ENCODE results near the gene HLA-DRB1. TPM values are rescaled to one million over a fixed set of nuclear protein-coding genes. Genes with fewer than 3 reads are reported as not detected.

HLA-DRB1 gene
- total RNA-seq, 1 experiment from 2014 or later = 1.4 TPM

GRCh38 chr6:32568561-32568960 is 21.1 kb downstream of the HLA-DRB1 start (continued):
- TF ChIP-seq TEAD4 (CRISPR knock-in tag; IDR thresholded peaks at IDR 0.05) = no peak
- no peak for TF ChIP-seq FOXP1 (CRISPR knock-in tag; IDR thresholded peaks at IDR 0.05; ENCODE audit: borderline replicate concordance)
- TF ChIP-seq CREB1 (CRISPR knock-in tag; IDR thresholded peaks at IDR 0.05) = no peak
- no peak for TF ChIP-seq OVOL2 (CRISPR knock-in tag; IDR thresholded peaks at IDR 0.05; ENCODE audit: borderline replicate concordance)
- TF ChIP-seq ZNF138 (CRISPR knock-in tag; conservative IDR thresholded peaks at IDR 0.05) = no peak

GRCh38 chr6:32566957-32567356 is 22.7 kb downstream of the HLA-DRB1 start:
- ATAC-seq = no peak
- no peaks in the 10 kb centered on the region for H3K36me3 Mint-ChIP-seq
- CTCF ChIA-PET = no interaction called here
- POLR2A ChIA-PET = no interaction called here
- H3K9me3 Mint-ChIP-seq = peaks cover 4% of the 10 kb centered on the region
- TF ChIP-seq STAT6 (CRISPR knock-in tag; conservative IDR thresholded peaks at IDR 0.05; ENCODE audit: low read depth) (no peak), TP53 (CRISPR knock-in tag; IDR thresholded peaks at IDR 0.05) (no peak), GTF2I (CRISPR knock-in tag; conservative IDR thresholded peaks at IDR 0.05) (no peak), PRDM15 (CRISPR knock-in tag; IDR thresholded peaks at IDR 0.05) (no peak), SMAD3 (CRISPR knock-in tag; IDR thresholded peaks at IDR 0.05; ENCODE audit: borderline replicate concordance) (no peak), KAT7 (CRISPR knock-in tag; IDR thresholded peaks at IDR 0.05; ENCODE audit: borderline replicate concordance) (no peak), ZNF396 (CRISPR knock-in tag; IDR thresholded peaks at IDR 0.05; ENCODE audit: borderline replicate concordance) (no peak), CREB1 (CRISPR knock-in tag; IDR thresholded peaks at IDR 0.05) (no peak), AR (CRISPR knock-in tag; IDR thresholded peaks at IDR 0.05) (no peak), CBFB (CRISPR knock-in tag; IDR thresholded peaks at IDR 0.05; ENCODE audit: low read depth) (no peak), TEAD1 (CRISPR knock-in tag; IDR thresholded peaks at IDR 0.05) (no peak), FOXP4 (CRISPR knock-in tag; IDR thresholded peaks at IDR 0.05) (no peak), ZNF423 (CRISPR knock-in tag; IDR thresholded peaks at IDR 0.05) (no peak), ZBTB43 (CRISPR knock-in tag; IDR thresholded peaks at IDR 0.05) (no peak), ERG (CRISPR knock-in tag; IDR thresholded peaks at IDR 0.05) (no peak), ZNF263 (CRISPR knock-in tag; IDR thresholded peaks at IDR 0.05; ENCODE audit: low read depth) (no peak)
- H3K4me3 Mint-ChIP-seq = no peak overlapping the region
- no peaks in the 10 kb centered on the region; the same call in 1 of the 2 replicates for H3K27me3 Mint-ChIP-seq (ENCODE audit: low read depth)
- H3K27ac Mint-ChIP-seq = no peak overlapping the region
- no peaks in the 10 kb centered on the region for H3K4me1 Mint-ChIP-seq
- DNase-seq (ENCODE audit: low spot score) = no peak
